Activated naive CD4-positive, alpha-beta T cell treated with anti-CD3 and anti-CD28 coated beads, Interleukin-2, amount 50 U/mL, for 16 hours (primary cell): ENCODE data around the gene DPF3.

Experiments
- DNase-seq: peaks from one replicate; pipeline ENCODE4 v3.0.0-alpha.2; 2020

Gene DPF3

DNA sequence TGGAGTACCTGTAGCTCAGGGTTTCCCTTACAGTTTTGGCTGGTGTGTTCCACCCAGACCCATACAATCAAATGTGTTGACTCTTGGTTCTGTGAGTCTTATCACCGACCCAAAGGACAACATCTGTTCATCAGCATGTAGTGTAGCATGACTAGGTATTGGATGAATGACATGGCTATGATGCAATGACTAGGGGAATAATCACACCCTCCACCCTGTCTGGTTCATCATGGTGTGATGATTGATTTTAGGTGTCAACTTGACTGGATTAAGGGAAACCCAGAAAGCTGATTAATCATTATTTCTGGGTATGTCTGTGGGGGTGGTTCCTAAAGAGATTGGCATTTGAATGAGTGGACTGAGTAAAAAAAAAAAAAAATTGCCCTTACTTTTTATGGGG, 311.3 kb downstream of the DPF3 start:
- no peak for DNase-seq

DNA sequence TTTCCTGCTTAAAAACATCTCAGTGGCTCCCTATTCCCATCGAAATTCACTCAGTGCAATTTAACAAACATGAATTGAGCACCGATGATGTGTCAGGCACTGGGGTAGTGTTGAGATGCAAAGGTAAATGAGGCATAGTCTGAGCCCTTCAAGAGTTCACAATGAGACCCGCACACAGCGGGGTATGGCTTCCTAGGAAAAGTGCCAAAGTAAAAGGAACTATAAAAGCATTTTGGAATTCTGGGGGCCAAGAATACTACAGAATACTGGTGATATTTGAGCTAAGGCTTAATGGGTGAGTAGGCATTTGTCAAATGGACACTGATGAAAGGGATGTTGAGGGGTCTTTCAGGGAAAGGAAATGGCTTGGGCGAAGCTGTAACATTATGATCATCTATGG, 315.4 kb downstream of the DPF3 start:
- DNase-seq: no peak

DNA sequence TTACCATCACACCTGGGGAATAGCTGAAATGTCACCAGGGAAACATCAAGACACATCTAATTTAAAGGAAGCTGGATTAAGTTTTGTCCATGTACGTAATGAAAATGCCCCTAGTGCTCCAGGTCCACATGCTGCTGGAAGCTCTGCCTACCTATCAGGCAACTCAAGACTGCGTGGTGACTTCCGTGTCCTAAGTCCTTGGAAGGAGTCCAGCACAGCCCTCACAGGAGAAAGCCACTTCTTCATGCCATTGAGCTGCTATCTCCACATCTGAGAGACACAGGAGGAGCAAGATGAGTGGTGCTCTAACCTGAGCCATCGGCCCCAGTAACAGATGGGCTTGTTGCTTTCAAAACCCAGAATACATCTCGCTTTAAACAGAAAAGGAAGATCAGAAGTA, 316.4 kb downstream of the DPF3 start:
- no peak for DNase-seq

DNA sequence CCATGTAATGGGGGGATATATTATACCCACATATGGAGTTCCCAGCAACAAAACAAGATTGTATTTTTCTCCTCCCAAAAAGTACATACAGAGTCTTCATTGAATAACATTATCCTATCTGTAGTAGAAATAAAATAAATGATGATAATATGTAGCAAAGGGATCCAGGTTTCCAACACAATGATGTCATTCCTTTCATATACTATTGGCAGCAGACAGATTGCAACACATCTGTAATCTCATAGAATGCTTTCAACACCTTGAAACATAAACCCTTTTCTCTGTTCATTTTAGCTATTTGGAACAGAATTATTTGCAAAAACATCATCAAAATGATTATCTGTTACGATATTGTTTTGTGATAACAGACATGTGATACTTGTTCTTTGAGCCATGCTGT, 317.6 kb downstream of the DPF3 start:
- DNase-seq: no peak

DNA sequence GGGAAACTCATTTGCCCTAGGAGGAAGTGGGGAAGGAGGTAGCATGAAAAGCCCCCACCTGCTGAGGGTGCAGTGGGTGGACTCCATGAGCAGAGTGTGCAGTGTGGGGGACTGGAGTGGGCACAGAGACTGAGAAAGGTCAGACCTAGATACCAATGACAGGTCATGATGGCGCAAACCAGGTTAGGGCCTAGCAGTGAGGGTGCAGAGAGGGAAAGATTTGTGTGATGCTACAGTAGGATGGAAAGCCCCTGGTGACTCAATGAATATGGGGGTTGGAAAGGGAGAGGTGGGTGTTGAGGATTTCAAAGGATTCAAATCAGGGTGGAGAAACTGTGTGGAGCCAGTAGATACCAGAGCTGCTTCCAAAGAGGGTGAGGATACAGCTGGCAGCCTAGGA, 319.2 kb downstream of the DPF3 start:
- DNase-seq: no peak

DNA sequence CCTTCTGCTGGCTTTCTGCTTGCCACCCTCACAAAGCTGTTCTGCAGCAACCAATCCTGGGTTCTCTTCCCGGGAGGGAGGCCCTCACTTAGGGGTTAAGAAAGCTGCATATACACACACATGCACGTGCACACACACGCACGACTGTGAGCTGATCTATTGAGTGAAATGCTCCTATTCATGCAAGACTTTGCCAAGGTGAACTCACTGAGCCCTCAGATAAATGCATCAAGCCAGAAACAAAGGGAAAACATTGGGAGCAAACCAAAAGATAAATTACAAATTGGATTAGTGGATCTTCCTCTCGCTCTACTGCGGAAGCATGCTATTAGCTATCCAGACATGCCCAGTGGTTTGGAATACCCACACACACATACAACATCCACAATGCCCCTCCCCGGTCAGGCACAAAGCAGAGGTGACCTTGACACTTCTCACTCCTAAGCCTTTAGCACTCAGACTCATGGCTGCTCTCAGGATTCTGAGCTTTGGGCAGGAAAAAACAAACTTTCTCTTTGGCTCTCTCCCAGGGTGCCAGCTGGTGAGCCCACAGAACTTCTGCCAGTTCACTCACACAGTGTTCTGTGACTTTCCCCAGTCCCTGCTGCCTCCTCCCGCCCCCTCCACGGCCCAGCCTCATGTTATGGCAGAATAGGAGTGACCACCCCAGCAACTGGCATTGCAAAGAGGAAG, 320.0 kb downstream of the DPF3 start:
- DNase-seq: no peak
